Measurements from ENCODE around the gene CCDC117.
"Not testable (repeated sequence)": the region's sequence is repeated elsewhere in the genome, so short reads cannot be mapped to it uniquely, and the experiment has no call there.

CCDC117 gene

GRCh38 chr22:28772633-28773460 lies at the start of gene CCDC117:
Gene CCDC117 (plus strand): TSS chr22:28772695. CDS start chr22:28772850, 155 bp downstream.
- Histone ChIP-seq H3K9ac (ENCODE audit: low read length in 2 of 2) (peak within 1 kb of the TSS; percentile 74 to 89), H3K27ac (ENCODE audit: low read length) (peak within 1 kb of the TSS; percentile 88), H3K4me3 (ENCODE audit: low read length in 2 of 2) (peak within 1 kb of the TSS; percentile 65 to 87)

DNA sequence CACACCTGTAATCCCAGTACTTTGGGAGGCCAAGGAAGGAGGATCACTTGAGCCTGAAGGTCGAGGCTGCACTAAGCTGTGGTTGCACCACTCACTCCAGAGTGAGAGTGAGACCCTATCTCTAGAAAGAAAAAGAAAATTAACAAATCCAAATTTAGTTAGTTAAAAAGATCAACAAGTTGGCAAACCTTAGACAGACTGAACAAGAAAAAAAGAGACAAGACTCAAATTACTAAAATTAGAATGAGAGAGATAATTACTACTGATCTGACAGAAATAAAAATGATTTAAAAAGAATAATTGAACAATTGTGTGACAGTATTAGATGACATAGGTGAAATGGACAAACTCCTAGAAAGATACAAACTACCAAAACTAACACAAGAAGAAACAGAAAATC lies 44.5 kb upstream of the CCDC117 start:
- H3K27me3 ChIP-seq (ENCODE audit: control insufficient read depth in 1 of 2, insufficient read depth in 2 of 2, low read length in 2 of 2) = no peaks in the 10 kb centered on the region
- H3K36me3 ChIP-seq (ENCODE audit: control insufficient read depth in 2 of 2, insufficient read depth in 2 of 2, low read length in 2 of 2) = no peaks in the 10 kb centered on the region

More at GRCh38 chr22:28772633-28773460, at the start of gene CCDC117:
- Histone ChIP-seq H3K27me3 (ENCODE audit: control insufficient read depth in 1 of 2, insufficient read depth in 2 of 2, low read length in 2 of 2) (no peaks in the 10 kb centered on the region), H3K4me1 (ENCODE audit: control insufficient read depth, insufficient read depth, low read length) (peaks cover 22% of the 10 kb centered on the region), H3K36me3 (ENCODE audit: control insufficient read depth in 2 of 2, insufficient read depth in 2 of 2, low read length in 2 of 2) (peaks cover 4 to 7% of the 10 kb centered on the region in 2 donors), H3K9me3 (ENCODE audit: control insufficient read depth in 2 of 2, low read length in 2 of 2) (no peaks in the 10 kb centered on the region)

GRCh38 chr22:28728621-28729313 lies 43.7 kb upstream of the CCDC117 start:
- H3K27me3 ChIP-seq (ENCODE audit: control insufficient read depth in 1 of 2, insufficient read depth in 2 of 2, low read length in 2 of 2) = no peaks in the 10 kb centered on the region
- no peak overlapping the region for H3K9ac ChIP-seq (ENCODE audit: low read length in 2 of 2)
- no peak overlapping the region for H3K27ac ChIP-seq (ENCODE audit: low read length)
- H3K4me1 ChIP-seq (ENCODE audit: control insufficient read depth, insufficient read depth, low read length) = no peaks in the 10 kb centered on the region
- H3K36me3 ChIP-seq (ENCODE audit: control insufficient read depth in 2 of 2, insufficient read depth in 2 of 2, low read length in 2 of 2) = no peaks in the 10 kb centered on the region
- H3K9me3 ChIP-seq (ENCODE audit: control insufficient read depth in 2 of 2, low read length in 2 of 2) = no peaks in the 10 kb centered on the region
- no peak overlapping the region for H3K4me3 ChIP-seq (ENCODE audit: low read length in 2 of 2)

More for the DNA sequence above, 44.5 kb upstream of the CCDC117 start:
- Histone ChIP-seq H3K9me3 (ENCODE audit: control insufficient read depth in 2 of 2, low read length in 2 of 2) (no peaks in the 10 kb centered on the region), H3K4me1 (ENCODE audit: control insufficient read depth, insufficient read depth, low read length) (no peaks in the 10 kb centered on the region), H3K27ac (ENCODE audit: low read length) (no peak overlapping the region), H3K4me3 (ENCODE audit: low read length in 2 of 2) (no peak overlapping the region), H3K9ac (ENCODE audit: low read length in 2 of 2) (no peak overlapping the region)

DNA sequence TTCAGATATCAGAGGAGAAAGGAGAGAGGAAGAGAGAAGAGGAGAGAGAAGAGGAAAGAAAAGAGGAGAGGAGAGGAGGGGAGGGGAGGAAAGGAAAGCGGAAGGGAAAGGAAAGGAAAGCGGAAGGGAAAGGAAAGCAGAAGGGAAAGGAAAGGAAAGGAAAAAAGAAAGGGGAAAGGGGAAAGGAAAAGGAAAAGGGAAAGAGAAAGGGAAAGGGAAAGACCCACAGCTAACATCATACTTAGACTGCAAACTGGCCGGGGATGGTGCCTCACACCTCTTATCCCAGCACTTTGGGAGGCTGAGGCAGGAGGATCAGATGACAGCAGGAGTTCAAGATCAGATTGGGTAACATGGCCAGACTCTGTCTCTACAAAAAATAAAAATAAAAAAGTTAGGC lies 42.3 kb upstream of the CCDC117 start:
- Histone ChIP-seq H3K27ac (ENCODE audit: low read length) (no peak overlapping the region), H3K4me1 (ENCODE audit: control insufficient read depth, insufficient read depth, low read length) (no peaks in the 10 kb centered on the region), H3K9ac (ENCODE audit: low read length in 2 of 2) (no peak overlapping the region), H3K27me3 (ENCODE audit: control insufficient read depth in 1 of 2, insufficient read depth in 2 of 2, low read length in 2 of 2) (no peaks in the 10 kb centered on the region), H3K36me3 (ENCODE audit: control insufficient read depth in 2 of 2, insufficient read depth in 2 of 2, low read length in 2 of 2) (no peaks in the 10 kb centered on the region), H3K9me3 (ENCODE audit: control insufficient read depth in 2 of 2, low read length in 2 of 2) (no peaks in the 10 kb centered on the region), H3K4me3 (ENCODE audit: low read length in 2 of 2) (no peak overlapping the region)

DNA sequence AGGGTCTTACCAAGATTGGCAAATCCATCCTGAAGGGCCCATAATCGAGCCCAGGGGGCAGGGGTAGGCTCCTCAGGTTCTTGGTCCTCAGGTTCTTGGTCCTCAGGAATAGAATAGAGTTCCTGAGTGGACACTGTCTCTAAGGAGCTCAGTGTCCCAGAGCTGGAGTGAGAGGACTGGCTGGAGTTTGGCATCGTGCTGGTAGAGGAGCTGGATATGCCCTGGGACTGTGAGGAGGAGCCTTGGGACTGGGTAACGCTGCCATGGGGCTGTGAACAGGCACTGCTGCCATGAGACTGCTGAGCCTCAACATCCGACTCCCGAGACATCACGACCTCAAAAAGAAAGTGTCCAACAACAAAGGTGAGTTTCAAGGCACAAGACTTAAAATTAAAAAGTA lies 38.1 kb upstream of the CCDC117 start:
- Histone ChIP-seq H3K4me3 (ENCODE audit: low read length in 2 of 2) (no peak overlapping the region), H3K9ac (ENCODE audit: low read length in 2 of 2) (no peak overlapping the region), H3K4me1 (ENCODE audit: control insufficient read depth, insufficient read depth, low read length) (no peaks in the 10 kb centered on the region), H3K27ac (ENCODE audit: low read length) (no peak overlapping the region), H3K27me3 (ENCODE audit: control insufficient read depth in 1 of 2, insufficient read depth in 2 of 2, low read length in 2 of 2) (no peaks in the 10 kb centered on the region), H3K36me3 (ENCODE audit: control insufficient read depth in 2 of 2, insufficient read depth in 2 of 2, low read length in 2 of 2) (no peaks in the 10 kb centered on the region), H3K9me3 (ENCODE audit: control insufficient read depth in 2 of 2, low read length in 2 of 2) (no peaks in the 10 kb centered on the region)

GRCh38 chr22:28736301-28737155 lies 36.0 kb upstream of the CCDC117 start:
- H3K9ac ChIP-seq (ENCODE audit: low read length in 2 of 2) = no peak overlapping the region

DNA sequence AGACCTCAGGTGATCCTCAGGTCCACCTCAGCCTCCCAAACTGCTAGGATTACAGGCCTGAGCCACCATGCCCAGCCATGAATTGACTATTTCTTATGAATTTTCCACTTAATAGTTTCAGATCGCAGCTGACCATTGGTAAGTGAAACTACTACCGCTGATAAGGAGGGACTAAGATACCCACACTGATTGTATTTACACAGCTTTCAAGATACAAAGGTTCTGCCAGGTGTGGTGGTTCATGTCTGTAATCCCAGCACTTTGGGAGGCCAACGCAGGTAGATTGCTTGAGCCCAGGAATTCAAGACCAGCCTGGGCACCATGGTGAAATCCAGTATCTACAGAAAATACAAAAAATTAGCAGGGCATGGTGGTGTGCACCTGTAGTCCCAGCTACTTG lies 34.8 kb upstream of the CCDC117 start:
- Histone ChIP-seq H3K4me1 (ENCODE audit: control insufficient read depth, insufficient read depth, low read length) (peaks cover 4% of the 10 kb centered on the region), H3K9ac (ENCODE audit: low read length in 2 of 2) (no peak overlapping the region), H3K27me3 (ENCODE audit: control insufficient read depth in 1 of 2, insufficient read depth in 2 of 2, low read length in 2 of 2) (no peaks in the 10 kb centered on the region), H3K27ac (ENCODE audit: low read length) (no peak overlapping the region), H3K9me3 (ENCODE audit: control insufficient read depth in 2 of 2, low read length in 2 of 2) (no peaks in the 10 kb centered on the region), H3K36me3 (ENCODE audit: control insufficient read depth in 2 of 2, insufficient read depth in 2 of 2, low read length in 2 of 2) (no peaks in the 10 kb centered on the region), H3K4me3 (ENCODE audit: low read length in 2 of 2) (no peak overlapping the region)

More at GRCh38 chr22:28736301-28737155, 36.0 kb upstream of the CCDC117 start:
- Histone ChIP-seq H3K9me3 (ENCODE audit: control insufficient read depth in 2 of 2, low read length in 2 of 2) (no peaks in the 10 kb centered on the region), H3K4me3 (ENCODE audit: low read length in 2 of 2) (no peak overlapping the region), H3K4me1 (ENCODE audit: control insufficient read depth, insufficient read depth, low read length) (peaks cover 2% of the 10 kb centered on the region), H3K27me3 (ENCODE audit: control insufficient read depth in 1 of 2, insufficient read depth in 2 of 2, low read length in 2 of 2) (no peaks in the 10 kb centered on the region), H3K27ac (ENCODE audit: low read length) (no peak overlapping the region), H3K36me3 (ENCODE audit: control insufficient read depth in 2 of 2, insufficient read depth in 2 of 2, low read length in 2 of 2) (no peaks in the 10 kb centered on the region)

DNA sequence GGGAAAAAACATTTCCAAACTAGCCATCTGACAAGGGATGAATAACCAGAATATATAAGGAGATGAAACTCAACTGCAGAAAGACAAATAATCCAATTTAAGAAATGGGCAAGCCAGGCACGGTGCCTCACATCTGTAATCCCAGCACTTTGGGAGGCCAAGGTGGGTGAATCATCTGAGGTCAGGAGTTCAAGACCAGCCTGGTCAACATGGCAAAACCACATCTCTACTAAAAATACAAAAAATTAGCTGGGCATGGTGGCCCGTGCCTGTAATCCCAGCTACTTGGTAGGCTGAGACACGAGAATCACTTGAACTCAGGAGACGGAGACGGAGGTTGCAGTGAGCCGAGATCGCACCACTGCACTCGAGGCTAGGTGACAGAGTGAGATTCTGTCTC lies 33.6 kb upstream of the CCDC117 start:
- H3K27me3 ChIP-seq (ENCODE audit: control insufficient read depth in 1 of 2, insufficient read depth in 2 of 2, low read length in 2 of 2); H3K9ac ChIP-seq (ENCODE audit: low read length in 2 of 2); H3K36me3 ChIP-seq (ENCODE audit: control insufficient read depth in 2 of 2, insufficient read depth in 2 of 2, low read length in 2 of 2); H3K9me3 ChIP-seq (ENCODE audit: control insufficient read depth in 2 of 2, low read length in 2 of 2); H3K27ac ChIP-seq (ENCODE audit: low read length); H3K4me3 ChIP-seq (ENCODE audit: low read length in 2 of 2): not testable (repeated sequence)
- peaks cover 11% of the 10 kb centered on the region for H3K4me1 ChIP-seq (ENCODE audit: control insufficient read depth, insufficient read depth, low read length)

GRCh38 chr22:28741200-28741784 lies 31.2 kb upstream of the CCDC117 start:
- peaks cover 9 to 16% of the 10 kb centered on the region in 2 donors for H3K36me3 ChIP-seq (ENCODE audit: control insufficient read depth in 2 of 2, insufficient read depth in 2 of 2, low read length in 2 of 2)
- peaks cover 11% of the 10 kb centered on the region for H3K4me1 ChIP-seq (ENCODE audit: control insufficient read depth, insufficient read depth, low read length)
- H3K9ac ChIP-seq (ENCODE audit: low read length in 2 of 2) = peak overlapping the region; percentile 29 to 64
- H3K27me3 ChIP-seq (ENCODE audit: control insufficient read depth in 1 of 2, insufficient read depth in 2 of 2, low read length in 2 of 2) = no peaks in the 10 kb centered on the region
- H3K4me3 ChIP-seq (ENCODE audit: low read length in 2 of 2) = peak overlapping the region; percentile 96
- H3K9me3 ChIP-seq (ENCODE audit: control insufficient read depth in 2 of 2, low read length in 2 of 2) = no peaks in the 10 kb centered on the region
- no peak overlapping the region for H3K27ac ChIP-seq (ENCODE audit: low read length)

Measured in stomach smooth muscle (tissue), 2 donors.